Mesodermal cell (in vitro differentiated cells): Measurements from ENCODE around the gene TNIP1.

Source experiments
- H3K27ac ChIP-seq: 2 replicates; pipeline ENCODE4 v1.7.0; 2013; ENCODE audit warnings: mild to moderate bottlenecking, low read depth, low read length, moderate library complexity; ENCODE audit not compliant: severe bottlenecking
- H3K36me3 ChIP-seq: 2 replicates; pipeline ENCODE4 v1.7.1; 2013; ENCODE audit warnings: mild to moderate bottlenecking, low read length, moderate library complexity; ENCODE audit not compliant: control insufficient read depth, insufficient read depth
- H3K4me1 ChIP-seq: one replicate; pipeline ENCODE4 v1.7.1; 2013; ENCODE audit warnings: mild to moderate bottlenecking, low read length; ENCODE audit not compliant: insufficient read depth, control insufficient read depth, poor library complexity, severe bottlenecking
- H3K4me3 ChIP-seq: 2 replicates; pipeline ENCODE4 v1.7.0; 2013; ENCODE audit warnings: low read length, control low read depth, mild to moderate bottlenecking; ENCODE audit not compliant: insufficient read depth, poor library complexity, severe bottlenecking; ENCODE audit errors: extremely low read depth
- H3K9me3 ChIP-seq: 2 replicates; pipeline ENCODE4 v1.7.1; 2013; ENCODE audit warnings: mild to moderate bottlenecking, low read length, moderate library complexity; ENCODE audit not compliant: control insufficient read depth
- WGBS, 2 experiments: methylation state at CpG; one replicate each; pipeline ENCODE4 v1.1.5; 2013; ENCODE audit warnings: missing lambda C conversion rate in 2 of 2; ENCODE audit not compliant: insufficient coverage in 2 of 2; 5-methylcytosine and 5-hydroxymethylcytosine counted together

Gene TNIP1

GRCh38 chr5:151118913-151119575 is 38.2 kb upstream of the TNIP1 start:
- no peaks in the 10 kb centered on the region for H3K9me3 ChIP-seq
- no peak overlapping the region for H3K27ac ChIP-seq
- WGBS, 2 experiments, result 91 to 94% methylated on average over 6 to 7 of the region's 7 CpGs
- no peak overlapping the region for H3K4me3 ChIP-seq
- peaks cover 88% of the 10 kb centered on the region for H3K36me3 ChIP-seq
- no peaks in the 10 kb centered on the region for H3K4me1 ChIP-seq

- Histone ChIP-seq H3K9me3 (no peaks in the 10 kb centered on the region), H3K4me3 (no peak overlapping the region), H3K4me1 (no peaks in the 10 kb centered on the region), H3K27ac (no peak overlapping the region), H3K36me3 (peaks cover 85% of the 10 kb centered on the region)
- WGBS, 2 experiments, result 14 to 16% methylated on average over 5 to 6 of the region's 7 CpGs
Measured at GRCh38 chr5:151115272-151115905, 34.6 kb upstream of the TNIP1 start.

- H3K36me3 ChIP-seq, result peaks cover 85% of the 10 kb centered on the region
- H3K27ac ChIP-seq, result no peak overlapping the region
- H3K4me3 ChIP-seq, result no peak overlapping the region
- no peaks in the 10 kb centered on the region for H3K9me3 ChIP-seq
- no peaks in the 10 kb centered on the region for H3K4me1 ChIP-seq
- 67% methylated on average over 3 of the region's 3 CpGs for WGBS, 2 experiments
Measured at GRCh38 chr5:151113651-151114050, 32.8 kb upstream of the TNIP1 start.

GRCh38 chr5:151110992-151111391 is 30.2 kb upstream of the TNIP1 start:
- Histone ChIP-seq H3K4me3 (no peak overlapping the region), H3K36me3 (peaks cover 88% of the 10 kb centered on the region), H3K27ac (no peak overlapping the region), H3K4me1 (no peaks in the 10 kb centered on the region), H3K9me3 (no peaks in the 10 kb centered on the region)
- WGBS, 2 experiments, result 96 to 100% methylated on average over 3 of the region's 3 CpGs

- Histone ChIP-seq H3K4me3 (no peak overlapping the region), H3K27ac (no peak overlapping the region), H3K36me3 (peaks cover 95% of the 10 kb centered on the region), H3K4me1 (no peaks in the 10 kb centered on the region), H3K9me3 (no peaks in the 10 kb centered on the region)
- WGBS, 2 experiments, result 97 to 100% methylated on average over 6 to 8 of the region's 11 CpGs
Measured at GRCh38 chr5:151110122-151110681, 29.4 kb upstream of the TNIP1 start.

GRCh38 chr5:151108566-151108965 is 27.7 kb upstream of the TNIP1 start:
- 97 to 98% methylated on average over 7 of the region's 8 CpGs for WGBS, 2 experiments
- Histone ChIP-seq H3K9me3 (no peaks in the 10 kb centered on the region), H3K4me1 (no peaks in the 10 kb centered on the region), H3K27ac (no peak overlapping the region), H3K36me3 (peaks cover 98% of the 10 kb centered on the region), H3K4me3 (no peak overlapping the region)

- Histone ChIP-seq H3K9me3 (no peaks in the 10 kb centered on the region), H3K27ac (no peak overlapping the region), H3K36me3 (peaks cover 98% of the 10 kb centered on the region), H3K4me1 (no peaks in the 10 kb centered on the region), H3K4me3 (no peak overlapping the region)
- WGBS, 2 experiments, result 93 to 94% methylated on average over 8 to 9 of the region's 11 CpGs
Measured at GRCh38 chr5:151107738-151108520, 27.1 kb upstream of the TNIP1 start.

GRCh38 chr5:151107084-151107483 is 26.2 kb upstream of the TNIP1 start:
- Histone ChIP-seq H3K36me3 (peaks cover 99% of the 10 kb centered on the region), H3K4me1 (no peaks in the 10 kb centered on the region), H3K27ac (no peak overlapping the region), H3K4me3 (no peak overlapping the region), H3K9me3 (no peaks in the 10 kb centered on the region)
- 92% methylated on average over 2 of the region's 7 CpGs; no CpG with 5 or more reads in 1 of the 2 experiments for WGBS, 2 experiments

- H3K4me3 ChIP-seq, result no peak overlapping the region
- WGBS, 2 experiments, result no CpG with 5 or more reads among the region's 2 CpGs
Measured at GRCh38 chr5:151106509-151106908, 25.7 kb upstream of the TNIP1 start.

GRCh38 chr5:151106043-151106442 is 25.2 kb upstream of the TNIP1 start:
- H3K27ac ChIP-seq, result no peak overlapping the region
- no peaks in the 10 kb centered on the region for H3K9me3 ChIP-seq
- H3K36me3 ChIP-seq, result peaks cover 99% of the 10 kb centered on the region
- 91 to 95% methylated on average over 4 to 5 of the region's 5 CpGs for WGBS, 2 experiments
- H3K4me3 ChIP-seq, result no peak overlapping the region
- H3K4me1 ChIP-seq, result peaks cover 7% of the 10 kb centered on the region

More at GRCh38 chr5:151106509-151106908, 25.7 kb upstream of the TNIP1 start:
- Histone ChIP-seq H3K27ac (no peak overlapping the region), H3K9me3 (no peaks in the 10 kb centered on the region), H3K36me3 (peaks cover 99% of the 10 kb centered on the region), H3K4me1 (peaks cover 2% of the 10 kb centered on the region)
